Measurements from ENCODE around the gene KCNQ1OT1.

The KCNQ1OT1 gene

GRCh38 chr11:2699531-2700414, at the start of gene KCNQ1OT1:
Gene KCNQ1OT1, minus strand, starts transcription at chr11:2699994.
- DNase-seq (ENCODE audit: low read depth in 2 of 2) = peak; percentile 64 to 69

DNA sequence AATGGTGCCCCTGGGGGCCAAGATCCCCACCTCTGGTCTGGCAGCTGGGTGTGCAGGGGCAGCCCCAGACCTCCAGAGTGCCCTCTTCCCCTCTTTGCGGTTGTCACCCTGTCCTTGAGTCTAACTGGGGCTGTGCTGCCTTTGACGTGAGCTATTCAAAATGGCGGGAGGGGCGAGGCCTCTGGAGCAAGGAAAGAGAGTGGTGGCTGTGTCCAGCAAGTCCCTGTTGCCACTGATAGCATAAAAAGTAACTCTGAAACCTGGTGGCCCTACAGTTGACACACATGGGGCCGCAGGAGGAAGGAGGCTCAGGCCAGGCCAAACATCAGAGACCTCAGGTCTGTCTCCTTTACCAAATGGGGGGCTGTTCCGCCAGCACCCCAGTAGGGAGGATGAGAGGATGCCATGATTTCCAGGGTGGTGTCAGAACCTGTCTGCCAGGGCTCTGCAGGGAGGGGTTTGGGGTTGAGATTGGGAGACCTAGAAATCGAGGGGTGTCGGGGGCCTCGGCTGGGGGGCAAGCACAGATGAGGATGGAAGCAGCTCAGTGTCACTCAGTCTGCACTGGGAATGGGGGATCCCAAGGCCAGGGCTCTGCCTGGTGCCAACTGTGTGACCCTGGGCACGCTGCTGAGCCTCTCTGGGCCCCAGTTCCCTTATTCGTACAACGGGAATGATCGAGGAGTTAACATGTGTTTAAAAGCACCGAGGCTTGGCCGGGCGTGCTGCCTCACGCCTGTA, 49.2 kb upstream of the KCNQ1OT1 start:
- no peak for DNase-seq (ENCODE audit: low read depth in 2 of 2)

DNA sequence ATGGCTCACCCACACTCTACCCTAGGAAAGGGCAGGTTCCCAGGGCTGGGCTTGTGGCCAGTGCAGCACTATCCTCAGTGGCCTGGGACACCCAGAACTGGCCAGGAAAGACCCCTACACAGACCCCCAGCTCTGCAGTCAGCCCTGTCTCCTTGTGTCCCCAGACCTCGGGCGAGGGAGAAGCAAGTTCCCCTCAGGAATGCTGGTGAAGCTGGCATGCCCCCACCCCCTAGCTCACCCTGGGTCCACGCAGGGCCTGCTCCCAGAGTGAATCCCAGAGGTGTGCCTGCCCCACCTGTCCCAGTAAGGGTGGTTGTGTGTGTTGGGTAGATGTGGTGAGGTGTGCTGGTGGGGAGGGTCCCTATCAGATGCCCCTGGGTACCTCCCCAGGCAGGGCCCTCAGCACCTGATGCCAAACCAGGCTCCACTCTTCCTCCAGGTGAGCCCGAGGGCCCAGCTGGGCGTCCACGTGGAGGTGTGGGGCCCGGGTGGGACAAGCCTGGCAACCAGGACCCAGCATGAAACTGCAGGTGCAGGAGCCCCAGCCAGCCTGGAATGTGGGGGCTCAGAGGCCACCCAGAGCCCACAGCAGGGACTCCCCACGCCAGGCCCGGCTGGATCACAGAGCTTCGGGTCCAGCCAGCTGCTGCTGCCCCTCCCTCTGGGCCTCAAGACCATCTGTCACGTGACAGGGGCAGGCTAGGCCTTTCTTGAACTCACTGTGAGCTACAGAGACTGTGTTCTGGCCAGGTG, 48.4 kb upstream of the KCNQ1OT1 start:
- DNase-seq (ENCODE audit: low read depth in 2 of 2) = no peak

DNA sequence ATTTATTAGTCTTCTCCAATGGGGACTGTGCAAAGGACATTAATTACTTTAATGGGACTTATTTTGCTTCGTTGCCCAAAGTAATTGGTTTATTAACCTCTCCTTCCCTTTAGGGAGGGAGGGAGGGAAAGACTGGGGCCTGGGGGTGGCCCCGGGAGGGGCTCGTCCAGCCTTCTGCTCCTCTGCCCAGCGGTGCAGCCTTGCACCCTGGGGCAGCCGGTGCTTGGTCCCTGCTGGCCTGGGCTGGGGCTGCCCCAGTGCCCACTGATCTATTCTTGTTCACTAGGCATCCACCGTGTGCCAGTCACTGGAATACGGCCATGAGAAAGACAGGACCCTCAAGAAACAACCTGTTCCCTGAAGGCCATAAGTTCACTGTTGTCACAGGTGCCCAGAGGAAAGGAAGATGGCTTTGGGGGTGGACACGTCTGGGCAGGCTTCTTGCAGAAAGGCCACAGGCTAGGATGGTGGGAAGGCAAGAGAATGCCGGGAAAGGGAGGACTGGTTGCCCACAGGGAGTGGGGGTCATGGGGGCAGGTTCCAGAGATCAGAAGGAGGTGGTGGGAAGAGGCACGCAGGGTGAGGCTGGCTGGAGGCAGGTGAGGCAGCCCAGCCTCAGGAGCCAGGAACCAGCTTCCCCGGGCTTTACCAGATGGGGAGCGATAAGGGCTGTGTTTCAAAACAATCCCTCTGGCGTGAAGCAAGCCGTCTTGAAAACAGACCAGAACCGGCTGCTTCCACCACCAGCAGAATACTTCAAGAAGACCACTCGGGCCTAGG, 47.6 kb upstream of the KCNQ1OT1 start:
- no peak for DNase-seq (ENCODE audit: low read depth in 2 of 2)

DNA sequence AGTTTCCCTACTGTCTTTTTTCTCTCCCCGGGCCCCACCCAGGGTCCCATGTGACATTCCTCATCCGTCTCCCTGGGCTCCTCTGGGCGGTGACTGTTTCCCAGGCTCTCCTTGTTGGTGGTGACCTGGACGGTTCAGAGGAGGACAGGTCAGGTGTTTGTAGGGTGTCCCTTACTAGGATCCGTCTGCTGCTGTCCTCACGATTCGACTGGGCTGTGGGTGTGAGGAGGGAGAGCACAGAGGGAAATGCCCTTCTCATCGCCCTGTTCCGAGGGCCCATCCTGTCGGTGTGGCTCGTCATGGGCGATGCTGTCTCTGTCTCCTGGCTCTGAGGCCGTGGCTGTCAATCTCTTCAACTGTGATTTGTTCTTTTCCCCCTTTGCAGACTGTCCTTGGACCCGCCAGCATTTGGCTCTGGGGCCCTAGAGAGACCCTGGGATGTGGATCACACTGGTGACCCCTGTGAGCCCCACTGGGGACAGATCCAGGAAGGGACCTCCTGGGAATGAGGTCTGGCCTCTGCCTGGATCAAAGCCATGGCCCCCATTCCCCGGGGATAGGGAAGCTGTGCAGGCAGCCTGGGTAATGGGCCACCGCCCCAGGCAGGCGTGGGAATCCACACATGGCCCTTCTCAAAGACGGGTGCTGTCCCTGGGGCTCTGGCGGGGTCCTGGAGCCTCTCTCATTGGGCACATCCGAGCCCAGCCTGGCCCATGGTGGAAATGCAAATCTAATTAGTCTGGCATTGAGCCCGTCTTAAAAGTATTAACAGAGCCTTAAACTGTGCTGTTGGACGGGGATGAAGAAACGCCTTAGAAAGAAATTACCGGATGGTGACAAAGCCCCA, 46.8 kb upstream of the KCNQ1OT1 start:
- DNase-seq (ENCODE audit: low read depth in 2 of 2) = no peak

DNA sequence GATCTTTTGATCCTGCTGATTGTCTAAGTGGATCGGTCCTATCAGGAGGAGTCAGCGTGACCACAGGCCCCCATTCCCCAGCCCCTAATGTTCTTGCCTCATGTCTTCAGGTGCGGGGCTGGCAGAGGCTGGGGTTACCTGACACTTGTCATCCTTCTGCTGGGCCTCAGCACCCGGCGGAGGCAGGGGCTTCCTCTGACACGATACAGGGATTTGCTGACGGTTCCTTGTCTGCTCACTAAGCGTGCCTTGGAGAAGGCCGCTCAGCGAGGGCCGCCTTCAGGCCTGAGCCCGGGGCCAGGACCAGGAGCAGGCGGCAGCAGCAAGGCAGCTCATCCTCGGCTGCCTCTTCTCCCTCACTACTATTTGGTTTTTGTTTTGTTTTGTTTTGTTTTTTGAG, 45.7 kb upstream of the KCNQ1OT1 start:
- DNase-seq (ENCODE audit: low read depth in 2 of 2) = no peak

DNA sequence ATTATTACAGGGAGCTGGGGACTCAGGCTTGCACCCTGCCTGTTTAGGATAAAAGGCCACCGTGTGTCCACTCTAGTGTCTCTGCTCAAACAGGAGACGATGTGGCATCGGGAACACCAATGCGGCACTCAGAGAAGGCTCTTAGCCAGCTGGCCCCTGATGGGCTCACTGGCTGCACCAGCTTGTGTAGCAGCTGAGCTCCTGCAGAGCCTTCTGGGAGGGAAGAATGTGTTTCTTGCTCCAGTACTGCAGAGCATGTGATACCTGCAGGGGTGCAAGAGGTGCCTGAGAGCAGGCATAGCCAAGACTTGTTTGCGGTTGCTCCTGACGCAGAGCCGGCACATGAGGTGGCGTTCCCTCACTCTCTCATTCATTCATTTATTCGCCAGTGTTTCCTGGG, 44.4 kb upstream of the KCNQ1OT1 start:
- no peak for DNase-seq (ENCODE audit: low read depth in 2 of 2)

DNA sequence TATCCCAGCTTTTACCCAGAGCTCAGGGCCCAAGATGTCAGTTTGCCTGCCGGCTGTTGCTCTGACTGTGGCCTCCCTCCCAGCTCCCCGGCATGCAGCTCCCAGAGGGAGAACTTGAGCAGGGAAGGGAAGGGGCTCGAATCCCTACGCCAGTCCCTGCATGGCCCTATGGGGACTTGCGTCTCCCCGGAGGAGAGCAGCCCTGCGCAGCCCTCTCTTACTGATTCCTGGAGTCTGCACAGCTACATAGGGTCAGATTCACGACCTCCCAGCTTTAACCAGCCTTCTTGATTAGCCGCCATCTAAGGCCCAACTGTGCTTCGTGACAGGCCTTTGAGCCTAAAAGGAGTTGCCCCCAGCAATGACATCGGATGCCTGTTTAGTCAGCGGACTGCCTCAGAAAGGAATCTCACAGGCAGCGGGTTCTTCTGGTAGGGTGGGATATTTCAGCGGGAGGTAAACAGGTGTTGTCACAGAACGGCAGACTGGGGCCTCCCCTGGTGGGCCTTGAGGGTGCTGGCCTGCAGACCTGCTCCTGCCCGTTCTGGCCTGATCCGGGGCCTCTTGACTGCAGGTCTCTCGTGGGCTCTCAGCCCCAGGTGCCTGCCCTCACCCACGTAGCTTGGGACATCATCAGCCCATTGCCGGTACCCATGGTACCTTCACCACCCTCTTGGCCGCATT, 43.8 kb upstream of the KCNQ1OT1 start:
- DNase-seq (ENCODE audit: low read depth in 2 of 2) = no peak

GRCh38 chr11:2742611-2743426, 43.0 kb upstream of the KCNQ1OT1 start:
- no peak for DNase-seq (ENCODE audit: low read depth in 2 of 2)

- no peak for DNase-seq (ENCODE audit: low read depth in 2 of 2)
Observed at GRCh38 chr11:2742201-2742600, 42.4 kb upstream of the KCNQ1OT1 start.

DNA sequence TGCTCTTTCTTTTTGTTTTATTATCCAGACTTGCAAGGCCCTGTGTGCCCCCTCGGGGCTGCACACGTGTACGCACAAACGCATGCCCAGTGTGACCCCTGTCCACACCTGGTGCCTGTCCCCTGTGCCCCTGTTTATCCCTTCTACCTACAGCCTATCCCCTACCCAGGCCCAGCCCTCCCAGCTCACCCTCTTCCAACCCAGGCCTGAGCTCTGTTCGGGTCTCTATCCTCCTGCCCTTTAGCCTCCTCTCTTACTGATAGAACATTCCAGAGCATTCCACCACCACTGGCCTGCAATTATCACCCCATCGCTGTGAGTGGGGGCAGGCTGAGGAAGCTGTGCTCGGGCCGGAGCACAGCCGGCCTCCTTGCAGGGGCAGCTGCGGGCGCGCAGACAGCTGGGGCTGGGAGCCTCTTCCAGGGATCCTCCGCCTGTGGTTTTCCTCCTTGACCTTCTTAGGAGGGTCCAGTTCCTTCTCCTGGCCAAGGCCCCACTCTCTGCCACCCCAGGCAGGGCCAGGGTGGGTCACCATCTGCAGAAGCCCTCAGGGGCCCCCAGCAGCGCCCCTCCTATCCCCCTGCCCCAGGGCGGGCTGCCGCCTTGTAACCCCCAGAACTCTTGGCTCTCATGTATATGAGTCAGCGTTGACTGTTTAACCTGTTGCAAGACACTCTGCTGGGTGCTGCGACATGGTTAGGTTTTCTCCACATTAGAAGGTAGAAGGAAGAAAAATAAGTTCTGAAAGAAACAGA, 41.8 kb upstream of the KCNQ1OT1 start:
- DNase-seq (ENCODE audit: low read depth in 2 of 2) = no peak

- no peak for DNase-seq (ENCODE audit: low read depth in 2 of 2)
Observed at GRCh38 chr11:2741006-2741376, 41.2 kb upstream of the KCNQ1OT1 start.

- no peak for DNase-seq (ENCODE audit: low read depth in 2 of 2)
Observed at GRCh38 chr11:2740275-2740940, 40.6 kb upstream of the KCNQ1OT1 start.

- no peak for DNase-seq (ENCODE audit: low read depth in 2 of 2)
Observed at GRCh38 chr11:2739531-2740274, 39.9 kb upstream of the KCNQ1OT1 start.

DNA sequence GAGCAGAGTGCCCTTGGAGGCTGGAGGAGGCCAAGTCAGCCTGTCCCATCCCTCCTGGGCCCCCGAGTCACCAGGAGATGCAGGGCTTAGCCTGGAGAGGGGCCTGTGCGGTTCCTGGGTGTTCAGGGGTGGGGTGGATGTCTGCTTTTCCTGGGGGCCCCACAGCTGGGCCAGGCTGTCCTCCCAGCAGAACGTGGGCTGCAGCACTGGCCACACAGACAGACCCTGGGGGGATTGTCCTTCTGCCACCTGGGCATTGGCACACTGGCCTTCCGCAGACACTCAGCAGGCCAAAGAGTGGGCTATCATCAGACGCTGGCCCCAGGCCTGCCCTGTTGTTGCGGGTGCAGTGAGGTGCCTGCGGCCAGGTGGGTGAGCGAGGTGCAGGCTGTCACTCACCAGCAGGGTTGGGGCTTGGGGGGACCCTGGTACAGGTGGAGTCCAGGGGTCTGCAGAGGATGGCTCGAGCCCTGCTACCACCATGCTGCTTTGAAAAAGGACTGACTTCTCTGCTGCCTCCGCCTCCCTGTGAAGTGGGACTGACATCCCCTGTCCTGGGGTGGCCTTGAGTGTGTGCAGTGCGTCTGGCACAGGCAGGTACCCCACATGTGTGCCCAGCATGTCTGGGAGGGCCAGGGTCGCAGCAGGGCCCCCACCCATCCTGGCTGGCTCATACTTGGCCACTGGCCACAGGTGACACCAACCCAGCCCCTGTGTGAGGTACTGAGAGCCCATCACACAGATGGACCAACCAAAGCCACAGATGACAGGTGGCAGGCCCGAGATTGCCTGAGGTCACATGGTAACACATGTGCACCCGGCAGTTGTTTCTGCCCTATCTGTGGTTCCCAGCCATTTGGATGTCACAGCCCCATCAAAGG, 39.0 kb upstream of the KCNQ1OT1 start:
- no peak for DNase-seq (ENCODE audit: low read depth in 2 of 2)

GRCh38 chr11:2737866-2738265, 38.1 kb upstream of the KCNQ1OT1 start:
- DNase-seq (ENCODE audit: low read depth in 2 of 2) = no peak

Measured in stimulated activated CD8-positive, alpha-beta memory T cell treated with anti-CD3 and anti-CD28 coated beads, Interleukin-7, amount 100 ng/mL, for 1 hour (primary cell).